GM12878 (cell line): ENCODE data around the gene CRIM1. TPM values are rescaled to one million over a fixed set of nuclear protein-coding genes. Genes with fewer than 3 reads are reported as not detected.

Source experiments
- ATAC-seq: fragments of 200-7000 bp; cut with Tn5 transposase; 3 replicates; pipeline ENCODE4 v1.9.1; 2020; ENCODE audit warnings: mild to moderate bottlenecking, moderate library complexity
- BruUV-seq: library from RNA; stranded (reverse); fragments of 400-500 nt; replicated peaks from 2 replicates; lab custom pipeline; 2021; lab: Mats Ljungman, UMichigan
- CTCF ChIA-PET: fragments of 300-600 bp; sonication (Branson Sonifier 250); formaldehyde crosslinking; extraction: SDS; loops from one replicate; lab custom pipeline; 2021; ENCODE audit warnings: inconsistent platforms; lab: Yijun Ruan, JAX
- POLR2A ChIA-PET: fragments of 350-600 bp; formaldehyde crosslinking; extraction: SDS; loops from one replicate; lab custom pipeline; 2021; ENCODE audit warnings: inconsistent platforms; lab: Charles Lee
- RAD21 ChIA-PET: fragments of 300-600 bp; sonication (Branson Sonifier 250); formaldehyde crosslinking; loops from one replicate; lab custom pipeline; 2023; ENCODE audit warnings: antibody characterized with exemption; ENCODE audit not compliant: unreplicated experiment; lab: Charles Lee
- SMC1A ChIA-PET: fragments of 300-600 bp; sonication (Branson Sonifier 250); formaldehyde crosslinking; loops from one replicate; lab custom pipeline; 2023; ENCODE audit not compliant: unreplicated experiment, uncharacterized antibody; lab: Charles Lee
- DNase-seq: peaks from one replicate; pipeline ENCODE4 v3.0.0-alpha.2; 2011; ENCODE audit warnings: low read depth, low spot score
- FAIRE-seq: peaks from 3 replicates; lab custom pipeline; 2011; peaks lifted over from hg19 to GRCh38; lab: Jason Lieb, UNC
- H2AFZ ChIP-seq: 2 replicates; pipeline ENCODE4 v1.6.0; 2011; ENCODE audit warnings: low read depth, low read length, control low read depth; ENCODE audit not compliant: control insufficient read depth
- H3K27ac ChIP-seq: 2 replicates; pipeline ENCODE4 v1.5.1; 2011; ENCODE audit warnings: control low read depth; ENCODE audit not compliant: control insufficient read depth, insufficient read depth
- H3K27me3 ChIP-seq, 2 experiments: replicated peaks in 1 of 2; 2 replicates each; pipeline versions ENCODE4 v1.6.0 to v1.6.1; 2011; ENCODE audit warnings: low read length in 1 of 2; ENCODE audit not compliant: control insufficient read depth in 2 of 2, insufficient read depth in 2 of 2
- H3K36me3 ChIP-seq, 2 experiments: 2 replicates each; pipeline ENCODE4 v1.5.1; 2011; ENCODE audit warnings: low read length in 1 of 2; ENCODE audit not compliant: control insufficient read depth in 2 of 2, insufficient read depth in 2 of 2
- H3K4me1 ChIP-seq: 2 replicates; pipeline ENCODE4 v1.6.1; 2011; ENCODE audit warnings: mild to moderate bottlenecking, low read length, moderate library complexity, mixed read lengths; ENCODE audit not compliant: control insufficient read depth, insufficient read depth
- H3K4me2 ChIP-seq: 2 replicates; pipeline ENCODE4 v1.6.0; 2011; ENCODE audit warnings: control low read depth; ENCODE audit not compliant: control insufficient read depth, insufficient read depth
- H3K4me3 ChIP-seq: fragments of 200-600 bp; sonication (generic); 2 replicates; pipeline ENCODE4 v1.5.1; 2016
- H3K79me2 ChIP-seq: 2 replicates; pipeline ENCODE4 v1.6.0; 2011; ENCODE audit warnings: low read length; ENCODE audit not compliant: control insufficient read depth, insufficient read depth
- H3K9ac ChIP-seq: 2 replicates; pipeline ENCODE4 v1.8.0; 2011; ENCODE audit warnings: low read length, control low read depth, mixed read lengths; ENCODE audit not compliant: control insufficient read depth, insufficient read depth
- H3K9me3 ChIP-seq: replicated peaks from 3 replicates; pipeline ENCODE4 v1.5.1; 2011; ENCODE audit warnings: mild to moderate bottlenecking, low read length; ENCODE audit not compliant: control insufficient read depth, insufficient read depth
- H4K20me1 ChIP-seq: 2 replicates; pipeline ENCODE4 v1.6.0; 2011; ENCODE audit not compliant: control insufficient read depth, insufficient read depth
- CHD4 ChIP-seq: fragments of 200-600 bp; sonication (generic); IDR thresholded peaks from 2 replicates; pipeline ENCODE4 v1.6.1; 2016; ENCODE audit warnings: mild to moderate bottlenecking
- CTCF ChIP-seq, 3 experiments: IDR thresholded peaks in 2 of 3; conservative IDR thresholded peaks in 1 of 3; 2 replicates each; pipeline ENCODE4 v1.5.1; 2011; ENCODE audit warnings: low read depth in 3 of 3, low read length in 3 of 3, mild to moderate bottlenecking in 3 of 3, control low read depth in 2 of 3, moderate library complexity in 2 of 3, inconsistent platforms in 1 of 3, mixed read lengths in 1 of 3; ENCODE audit not compliant: control insufficient read depth in 2 of 3, insufficient read depth in 1 of 3; ENCODE audit errors: extremely low read depth in 1 of 3
- EED ChIP-seq: sonication (generic); IDR thresholded peaks from 2 replicates; pipeline ENCODE4 v1.6.1; 2016; ENCODE audit warnings: antibody characterized with exemption, low read depth
- ETV6 ChIP-seq, 2 experiments: fragments of 450-650 bp in 1 of 2; IDR thresholded peaks in 1 of 2; conservative IDR thresholded peaks in 1 of 2; 2 replicates each; pipeline ENCODE4 v1.6.1; 2014; ENCODE audit warnings: antibody characterized with exemption in 1 of 2, borderline replicate concordance in 1 of 2, low read depth in 1 of 2, mild to moderate bottlenecking in 1 of 2, moderate library complexity in 1 of 2
- FOS ChIP-seq: IDR thresholded peaks from 3 replicates; pipeline ENCODE4 v1.6.1; 2011; ENCODE audit warnings: borderline replicate concordance; ENCODE audit not compliant: insufficient read length; ENCODE audit errors: extremely low read depth
- MTA3 ChIP-seq: IDR thresholded peaks from 2 replicates; pipeline ENCODE4 v1.6.1; 2012; ENCODE audit warnings: low read length, inconsistent platforms, borderline replicate concordance
- RAD21 ChIP-seq: IDR thresholded peaks from 2 replicates; pipeline ENCODE4 v1.6.1; 2011; ENCODE audit warnings: mild to moderate bottlenecking, low read depth, low read length, moderate library complexity; ENCODE audit not compliant: insufficient read depth
- SMC3 ChIP-seq: IDR thresholded peaks from 2 replicates; pipeline ENCODE4 v1.6.1; 2011; ENCODE audit warnings: low read length, improper control_type of control experiment, borderline replicate concordance
- SP1 ChIP-seq: IDR thresholded peaks from one replicate; pipeline ENCODE4 v1.6.1; 2011; ENCODE audit warnings: low read depth, low read length
- TCF7 ChIP-seq: IDR thresholded peaks from 2 replicates; pipeline ENCODE4 v1.6.1; 2014; ENCODE audit warnings: antibody characterized with exemption, borderline replicate concordance
- YBX1 ChIP-seq: fragments of 450-650 bp; IDR thresholded peaks from 2 replicates; pipeline ENCODE4 v1.6.1; 2016; ENCODE audit warnings: antibody characterized with exemption
- in situ Hi-C: fragments of 300-500 bp; cut with MboI; formaldehyde crosslinking; loops from 9 replicates; pipeline ENCODE4 v1.14.3; 2018; ENCODE audit warnings: mixed read lengths
- intact Hi-C: fragments of 100-400 bp; cut with micrococcal nuclease; formaldehyde crosslinking; loops from one replicate; pipeline ENCODE4 v1.14.2; 2022; ENCODE audit not compliant: unreplicated experiment
- polyA plus RNA-seq, 11 experiments: library from polyadenylated mRNA; depleted of rRNA in 4 of 11; unstranded in 6 of 11; stranded (reverse) in 5 of 11; fragments of >200 nt; fragmentation: Nextera tagmentation in 4 of 11; fragmentation: Illumina TruSeq in 1 of 11; extraction: Ambion mirVana in 4 of 11; extraction: Trizol in 1 of 11; gene quantifications; 1 replicate in 1 of 11; 2 replicates in 10 of 11; pipeline versions ENCODE4 v1.2.1 to v1.2.3, GENCODE V29; 2011 to 2016; ENCODE audit warnings: inconsistent platforms in 2 of 11, missing spikeins in 2 of 11, low read depth in 1 of 11
- total RNA-seq, 4 experiments: library from RNA; depleted of rRNA in 3 of 4; stranded (reverse); fragments of >200 nt in 3 of 4; fragmentation: Illumina TruSeq in 1 of 4; extraction: Trizol in 1 of 4; gene quantifications; 2 replicates each; pipeline versions ENCODE4 v1.2.1 to v1.2.3, GENCODE V29; 2013 to 2021
- TF ChIP-seq, protein P1 (sequence below): IDR thresholded peaks from 2 replicates; pipeline ENCODE4 v1.6.1; 2012; ENCODE audit warnings: low read depth, low read length, improper control_type of control experiment

CRIM1 gene
- total and polyA plus RNA-seq, 10 of the 15 experiments (the other 5 are each of a cell fraction or from before 2014, with no cell fraction given), result 0.42 to 7.4 (median 3.1) TPM

DNA sequence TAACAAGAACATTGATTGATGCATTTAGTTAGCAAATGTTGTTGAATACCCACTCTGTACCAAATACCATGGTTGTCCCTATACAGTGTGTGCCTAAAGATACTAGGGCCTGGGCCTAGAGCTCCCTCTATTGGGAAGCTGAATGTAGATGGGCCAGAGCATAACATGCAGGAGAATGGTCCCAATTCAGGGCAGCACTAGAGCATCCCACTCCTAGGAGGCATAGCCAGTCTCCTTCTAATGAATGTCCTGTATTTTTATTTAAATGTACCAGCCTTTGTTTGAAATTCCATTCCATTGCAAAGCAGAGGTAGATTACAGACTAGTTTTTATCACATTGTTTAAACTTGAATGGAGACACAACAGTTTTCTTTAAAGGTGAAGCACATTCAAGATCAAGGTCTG is 151.8 kb downstream of the CRIM1 start:
- H4K20me1 ChIP-seq, result no peaks in the 10 kb centered on the region
- peak; percentile 97 for ATAC-seq
- H3K79me2 ChIP-seq, result no peaks in the 10 kb centered on the region
- no peak for TF ChIP-seq ETV6 (conservative IDR thresholded peaks at IDR 0.05 in 1 of 2, IDR thresholded peaks at IDR 0.05 in 1 of 2; ENCODE audit: borderline replicate concordance in 1 of 2, low read depth in 1 of 2)
- no peak for TF ChIP-seq EED
- TF ChIP-seq CTCF (IDR thresholded peaks at IDR 0.05 in 2 of 3, conservative IDR thresholded peaks at IDR 0.05 in 1 of 3; ENCODE audit: control insufficient read depth in 2 of 3, extremely low read depth in 1 of 3, insufficient read depth in 1 of 3, low read depth in 3 of 3, low read length in 3 of 3), result peak; percentile 80 to 81 (median 81)
- TF ChIP-seq SP1, result no peak
- no peak for TF ChIP-seq FOS
- TF ChIP-seq, protein P1, sequence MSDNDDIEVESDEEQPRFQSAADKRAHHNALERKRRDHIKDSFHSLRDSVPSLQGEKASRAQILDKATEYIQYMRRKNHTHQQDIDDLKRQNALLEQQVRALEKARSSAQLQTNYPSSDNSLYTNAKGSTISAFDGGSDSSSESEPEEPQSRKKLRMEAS, result no peak
- no peak for TF ChIP-seq YBX1
- peak; percentile 95 for TF ChIP-seq RAD21
- peak; percentile 82 for TF ChIP-seq SMC3
- TF ChIP-seq MTA3, result no peak
- TF ChIP-seq CHD4, result no peak
- TF ChIP-seq TCF7, result no peak
- TF ChIP-seq, all 136 proteins: peak for 3
- RAD21 ChIA-PET, result interaction anchor here (1.0 to 1.6 kb wide), 6 partner anchors 23 to 157 kb away, joined by 3 to 5 read pairs (median 3); no protein-coding TSS in a partner anchor
- Histone ChIP-seq H3K36me3 (no peaks in the 10 kb centered on the region), H3K4me3 (no peak overlapping the region), H3K27ac (no peak overlapping the region), H3K4me1 (no peaks in the 10 kb centered on the region), H3K4me2 (no peak overlapping the region), H3K9me3 (no peaks in the 10 kb centered on the region), H3K27me3 (no peaks in the 10 kb centered on the region), H3K9ac (no peak overlapping the region), H2AFZ (no peak overlapping the region)
- peak; percentile 87 for FAIRE-seq
- POLR2A ChIA-PET, result interaction anchor here (0.6 kb wide), 1 partner anchor 33 kb away, joined by 4 read pairs; no protein-coding TSS in a partner anchor
- DNase-seq, result no peak
- intact Hi-C loops (loop anchor here (1.0 to 5.0 kb wide), 2 partner anchors 155 kb away; no protein-coding TSS in a partner anchor), in situ Hi-C loops (no loop called here)
- SMC1A ChIA-PET, result interaction anchor here (0.7 to 2.0 kb wide), 6 partner anchors 17 to 157 kb away, joined by 3 to 9 read pairs (median 4); no protein-coding TSS in a partner anchor
- BruUV-seq, result no TSS peak
- CTCF ChIA-PET, result interaction anchor here (0.5 to 2.0 kb wide), 7 partner anchors 9 to 537 kb away, joined by 3 to 18 read pairs (median 4); no protein-coding TSS in a partner anchor
